Stimulated activated CD8-positive, alpha-beta memory T cell treated with anti-CD3 and anti-CD28 coated beads, Interleukin-15, amount 100 ng/mL, for 1 hour (primary cell): ENCODE measurements around the gene CTXN1.
"Not testable (repeated sequence)": the region's sequence is repeated elsewhere in the genome, so short reads cannot be mapped to it uniquely, and the experiment has no call there.

Source experiments
- DNase-seq: peaks from one replicate; pipeline ENCODE4 v3.0.0-alpha.2; 2020; ENCODE audit warnings: low read depth

CTXN1 gene

GRCh38 chr19:7925171-7925851, 624 bp downstream of the CTXN1 start:
- peak; percentile 58 for DNase-seq

- no peak for DNase-seq
Observed at GRCh38 chr19:7924651-7925170, 1.2 kb downstream of the CTXN1 start.

- no peak for DNase-seq
Observed at GRCh38 chr19:7924241-7924640, 1.7 kb downstream of the CTXN1 start.

- no peak for DNase-seq
Observed at GRCh38 chr19:7923295-7924191, 2.4 kb downstream of the CTXN1 start.

GRCh38 chr19:7922836-7923195, 3.1 kb downstream of the CTXN1 start:
- no peak for DNase-seq

GRCh38 chr19:7921967-7922835, 3.7 kb downstream of the CTXN1 start:
- DNase-seq, result no peak

- no peak for DNase-seq
Observed at GRCh38 chr19:7921302-7921966, 4.5 kb downstream of the CTXN1 start.

- peak; percentile 100 for DNase-seq
Observed at GRCh38 chr19:7920519-7921301, 5.2 kb downstream of the CTXN1 start.

- peak; percentile 92 for DNase-seq
Observed at GRCh38 chr19:7919610-7920518, 6.1 kb downstream of the CTXN1 start, which contains the start of gene SNAPC2. Gene SNAPC2, plus strand, starts transcription at chr19:7920338. Its CDS starts 29 bp downstream, at chr19:7920367.

GRCh38 chr19:7918615-7919421, 7.1 kb downstream of the CTXN1 start:
- no peak for DNase-seq

- DNase-seq, result not testable (repeated sequence)
Observed at GRCh38 chr19:7918062-7918614, 7.8 kb downstream of the CTXN1 start.

- DNase-seq, result no peak
Observed at GRCh38 chr19:7917267-7918061, 8.5 kb downstream of the CTXN1 start.

- no peak for DNase-seq
Observed at GRCh38 chr19:7916955-7917266, 9.0 kb downstream of the CTXN1 start.

GRCh38 chr19:7916103-7916954, 9.6 kb downstream of the CTXN1 start:
- no peak for DNase-seq

GRCh38 chr19:7915250-7916102, 10.5 kb downstream of the CTXN1 start:
- DNase-seq, result no peak

- DNase-seq, result no peak
Observed at GRCh38 chr19:7914598-7915045, 11.3 kb downstream of the CTXN1 start, which contains the start of gene TGFBR3L. Gene TGFBR3L, plus strand, starts transcription at chr19:7914830.
